NK-92 (cell line): Measurements from ENCODE around the gene LRRIQ4.

Source experiments
- DNase-seq: peaks from one replicate; lab custom pipeline; 2025; ENCODE audit not compliant: unreplicated experiment; lab: John Stamatoyannopoulos, UW

LRRIQ4 gene

GRCh38 chr3:169850618-169851017 lies 37.9 kb downstream of the LRRIQ4 start:
- DNase-seq: no peak

DNA sequence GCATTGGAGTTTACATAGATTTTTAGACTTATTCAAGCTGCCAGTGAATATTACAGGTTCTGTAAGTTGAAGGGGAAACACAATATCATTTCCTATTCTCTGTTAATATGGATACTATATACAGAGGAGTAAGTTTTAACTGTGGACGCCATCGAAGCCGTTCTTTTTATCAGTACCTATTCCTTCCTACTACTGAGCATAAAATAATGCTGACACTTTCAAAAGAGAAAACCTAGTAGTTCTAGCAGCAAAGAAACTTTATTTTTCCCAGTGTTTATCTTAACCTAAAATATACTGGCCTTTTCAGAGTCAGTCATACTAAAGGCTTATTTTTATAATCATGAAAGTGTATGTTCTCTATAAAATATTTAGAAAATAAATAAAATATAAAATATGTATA lies 42.8 kb downstream of the LRRIQ4 start:
- no peak for DNase-seq

DNA sequence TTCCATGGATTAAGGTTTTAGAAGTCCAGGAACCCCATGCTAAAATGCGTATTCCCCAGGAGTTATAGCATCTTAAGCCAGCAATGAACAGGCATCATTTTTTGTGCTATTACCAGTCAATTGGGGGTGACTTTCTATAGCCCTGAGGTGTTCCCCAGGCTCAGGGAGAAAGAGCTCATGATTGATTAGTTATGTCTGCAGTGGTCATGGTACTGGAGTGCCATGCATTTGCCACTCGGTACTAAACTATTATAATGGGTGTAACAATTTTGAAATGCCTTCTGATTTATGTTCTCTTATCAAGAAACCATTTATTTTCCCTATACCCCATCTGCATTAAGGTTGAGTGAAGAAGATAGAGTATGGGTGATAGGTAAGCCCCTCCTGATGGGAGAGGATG lies 45.1 kb downstream of the LRRIQ4 start:
- DNase-seq: no peak

DNA sequence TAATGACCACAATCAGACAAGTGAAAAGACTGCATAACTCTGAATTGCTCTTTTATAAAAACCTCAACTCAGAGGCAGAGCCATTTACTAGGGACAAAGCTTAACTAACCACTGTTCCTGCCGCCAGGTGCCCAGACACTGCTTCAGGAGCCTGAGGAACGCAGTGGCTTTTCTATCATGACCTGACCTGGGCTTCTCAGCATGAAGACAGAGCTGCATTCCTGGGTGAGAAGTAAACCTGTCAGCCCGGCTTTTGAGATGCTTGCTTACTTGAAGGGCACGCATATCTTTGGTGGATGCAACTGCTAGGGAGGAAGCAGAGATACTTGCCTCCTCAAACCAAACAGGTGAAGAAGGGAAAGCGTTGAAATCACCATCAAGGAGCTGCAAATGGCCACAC lies 49.2 kb downstream of the LRRIQ4 start:
- DNase-seq: no peak

GRCh38 chr3:169863458-169863899 lies 50.8 kb downstream of the LRRIQ4 start:
- DNase-seq: no peak

DNA sequence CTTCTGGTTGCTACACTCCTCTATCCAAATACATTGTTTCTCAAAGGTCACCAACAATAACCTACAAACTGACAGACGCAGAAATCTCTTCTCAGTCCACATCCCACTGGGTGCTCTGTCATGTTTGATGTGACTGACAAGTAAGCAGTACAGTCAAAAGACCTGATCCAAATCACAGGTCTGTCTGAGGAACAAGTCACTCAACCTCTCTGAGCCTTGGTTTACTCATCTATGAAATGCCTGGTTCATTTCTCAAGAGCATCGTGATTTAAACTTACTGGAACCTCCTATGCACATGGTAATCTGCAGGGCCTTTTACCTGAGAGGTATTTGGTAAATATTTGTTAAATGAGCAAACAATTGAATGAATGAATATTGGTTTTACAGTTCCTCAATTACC lies 51.6 kb downstream of the LRRIQ4 start:
- no peak for DNase-seq

- no peak for DNase-seq
Observed at GRCh38 chr3:169865176-169865767, 52.6 kb downstream of the LRRIQ4 start.

GRCh38 chr3:169867584-169868210 lies 55.0 kb downstream of the LRRIQ4 start:
- DNase-seq: no peak

GRCh38 chr3:169868369-169868768 lies 55.7 kb downstream of the LRRIQ4 start:
- DNase-seq: no peak

DNA sequence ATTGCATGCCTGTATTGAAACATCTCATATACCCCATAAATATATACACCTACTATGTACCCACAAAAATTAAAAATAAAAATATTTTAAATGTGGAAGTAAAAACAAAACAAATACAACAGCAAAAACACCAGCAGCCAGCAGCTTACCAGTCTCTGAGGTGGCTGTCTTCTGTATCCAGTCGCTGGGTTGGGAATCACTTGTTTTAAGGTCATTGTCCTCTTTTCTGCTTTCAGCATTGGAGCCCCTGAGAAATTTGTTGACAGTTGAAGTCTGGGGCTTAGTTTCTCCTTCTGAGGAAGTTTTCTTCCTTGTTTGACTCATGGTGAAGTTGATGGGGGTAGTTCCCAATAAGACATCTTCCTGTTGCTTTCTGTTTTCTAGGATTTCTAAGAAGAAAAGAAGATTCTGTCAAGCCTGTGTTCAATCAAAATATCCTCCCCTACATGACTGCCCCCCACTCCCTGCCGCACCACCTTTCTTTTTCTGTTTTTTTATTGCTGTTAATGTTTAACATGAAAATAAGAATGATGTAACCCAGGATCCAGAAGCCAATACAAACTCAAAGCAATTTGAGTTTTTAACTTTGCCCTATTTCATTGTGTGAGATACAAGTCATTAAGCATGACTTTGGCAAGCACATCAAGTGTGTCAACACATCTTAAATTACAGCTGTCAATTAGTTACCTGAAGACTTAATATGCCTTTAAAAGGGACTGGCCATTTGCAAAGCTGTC lies 57.0 kb downstream of the LRRIQ4 start, which contains the start of gene LRRC31:
LRRC31 (minus strand) TSS at position 452 of the 737 bp plus-strand sequence; CDS start at position 324, 128 bp downstream.
- no peak for DNase-seq

DNA sequence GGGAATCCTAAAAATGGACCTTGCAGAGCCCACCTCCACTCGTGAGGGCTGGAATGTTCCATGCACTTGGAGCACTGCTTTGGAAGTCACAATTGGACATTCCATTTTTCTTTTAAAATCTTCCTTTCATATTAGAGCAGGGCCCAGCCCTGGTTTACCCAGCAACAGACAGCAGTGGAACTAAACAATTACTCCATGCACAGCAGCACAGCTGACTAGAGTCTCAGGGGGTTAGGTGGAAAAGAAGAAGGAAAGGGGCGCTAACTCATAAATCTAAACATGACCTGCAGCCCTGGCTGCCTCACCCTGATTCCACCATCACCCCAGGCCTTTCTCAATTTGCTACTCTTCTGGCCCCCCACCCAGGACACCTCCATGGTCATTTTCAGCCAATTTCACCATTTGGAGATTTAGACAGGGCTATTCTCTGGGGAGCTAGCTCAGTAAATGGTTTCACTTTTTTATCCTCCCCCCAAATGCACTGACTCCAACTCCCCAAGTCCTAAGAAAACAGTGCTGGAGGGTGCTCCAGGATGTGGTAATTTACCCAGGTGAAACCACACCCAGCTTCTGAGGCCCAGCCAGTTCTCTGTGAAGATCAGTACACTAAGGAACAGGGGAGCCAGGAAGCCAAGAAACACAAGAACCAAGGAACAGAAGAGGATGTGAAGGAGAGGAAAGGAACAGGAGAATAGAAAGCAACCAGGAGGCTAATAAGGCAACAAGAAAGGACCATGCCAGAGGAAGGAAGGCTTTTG lies 58.6 kb downstream of the LRRIQ4 start:
- DNase-seq: no peak

- DNase-seq: no peak
Observed at GRCh38 chr3:169879013-169879557, 66.4 kb downstream of the LRRIQ4 start.

- DNase-seq: no peak
Observed at GRCh38 chr3:169879845-169880575, 67.3 kb downstream of the LRRIQ4 start.

- DNase-seq: no peak
Observed at GRCh38 chr3:169880576-169881250, 68.0 kb downstream of the LRRIQ4 start.

DNA sequence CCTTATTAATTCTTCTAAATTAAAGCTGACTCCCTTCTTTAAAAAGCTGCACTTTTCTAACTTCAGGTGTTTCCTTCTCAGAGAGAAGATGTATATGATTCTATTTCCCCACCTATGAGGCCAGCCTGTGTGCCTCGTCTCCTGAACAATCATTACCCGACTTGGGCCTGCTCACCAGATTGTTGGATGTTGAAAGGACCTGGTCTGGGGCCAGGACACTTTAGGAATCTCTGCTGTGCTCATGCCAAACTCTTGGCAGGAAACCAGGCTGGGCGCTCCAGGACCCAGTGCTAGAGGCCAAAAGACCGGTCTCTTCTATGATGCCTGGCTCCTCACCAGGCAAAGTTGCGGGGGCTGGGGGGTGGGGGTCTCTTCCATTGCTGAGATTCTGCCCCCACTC lies 74.0 kb downstream of the LRRIQ4 start:
- no peak for DNase-seq
